ENCODE measurements around the gene GJB6.

Gene GJB6

DNA sequence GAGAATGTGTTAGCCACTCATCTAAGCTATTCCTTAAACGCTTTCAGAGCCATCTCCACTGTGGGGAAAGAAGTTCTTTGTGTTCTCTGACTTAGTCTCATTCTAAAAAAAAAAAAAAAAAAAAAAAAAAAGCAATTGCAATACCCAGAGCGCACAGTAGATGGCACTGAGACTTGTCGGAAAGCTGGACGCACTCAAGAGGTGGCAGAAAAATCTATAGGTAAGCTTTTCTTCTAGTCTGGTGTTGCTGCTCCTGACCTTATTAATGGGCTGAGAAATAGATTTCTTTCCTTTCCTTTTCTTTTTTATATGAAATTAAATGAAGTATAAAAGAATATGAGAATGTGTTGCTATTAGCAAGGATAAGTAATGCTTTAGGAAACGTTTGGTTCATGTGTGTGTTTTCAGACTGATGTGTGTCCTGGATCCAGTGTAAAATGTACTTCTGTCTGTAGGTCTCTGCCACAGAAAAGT, 34.7 kb downstream of the GJB6 start:
- Histone ChIP-seq H4K20me1 (ENCODE audit: insufficient read depth) (no peaks in the 10 kb centered on the region), H2AFZ (ENCODE audit: low read depth) (no peak overlapping the region), H3K27ac (no peak overlapping the region), H3K27me3 (ENCODE audit: insufficient read depth, low read depth) (peaks cover 13% of the 10 kb centered on the region), H3K79me2 (ENCODE audit: insufficient read depth, low read depth) (no peaks in the 10 kb centered on the region), H3K4me3 (IDR thresholded peaks at IDR 0.05; ENCODE audit: insufficient read depth, low read depth, low read length) (no peak overlapping the region), H3K4me1 (ENCODE audit: low read depth, poor library complexity, severe bottlenecking) (peaks cover 17% of the 10 kb centered on the region), H3K4me2 (no peak overlapping the region; the same call in 1 of the 2 replicates), H3K36me3 (ENCODE audit: insufficient read depth) (no peaks in the 10 kb centered on the region), H3K9ac (no peak overlapping the region)
- TF ChIP-seq, protein P1, sequence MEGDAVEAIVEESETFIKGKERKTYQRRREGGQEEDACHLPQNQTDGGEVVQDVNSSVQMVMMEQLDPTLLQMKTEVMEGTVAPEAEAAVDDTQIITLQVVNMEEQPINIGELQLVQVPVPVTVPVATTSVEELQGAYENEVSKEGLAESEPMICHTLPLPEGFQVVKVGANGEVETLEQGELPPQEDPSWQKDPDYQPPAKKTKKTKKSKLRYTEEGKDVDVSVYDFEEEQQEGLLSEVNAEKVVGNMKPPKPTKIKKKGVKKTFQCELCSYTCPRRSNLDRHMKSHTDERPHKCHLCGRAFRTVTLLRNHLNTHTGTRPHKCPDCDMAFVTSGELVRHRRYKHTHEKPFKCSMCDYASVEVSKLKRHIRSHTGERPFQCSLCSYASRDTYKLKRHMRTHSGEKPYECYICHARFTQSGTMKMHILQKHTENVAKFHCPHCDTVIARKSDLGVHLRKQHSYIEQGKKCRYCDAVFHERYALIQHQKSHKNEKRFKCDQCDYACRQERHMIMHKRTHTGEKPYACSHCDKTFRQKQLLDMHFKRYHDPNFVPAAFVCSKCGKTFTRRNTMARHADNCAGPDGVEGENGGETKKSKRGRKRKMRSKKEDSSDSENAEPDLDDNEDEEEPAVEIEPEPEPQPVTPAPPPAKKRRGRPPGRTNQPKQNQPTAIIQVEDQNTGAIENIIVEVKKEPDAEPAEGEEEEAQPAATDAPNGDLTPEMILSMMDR (conservative IDR thresholded peaks at IDR 0.05; ENCODE audit: low read depth, low read length), result peak; percentile 65; the same call in 1 of the 2 replicates

DNA sequence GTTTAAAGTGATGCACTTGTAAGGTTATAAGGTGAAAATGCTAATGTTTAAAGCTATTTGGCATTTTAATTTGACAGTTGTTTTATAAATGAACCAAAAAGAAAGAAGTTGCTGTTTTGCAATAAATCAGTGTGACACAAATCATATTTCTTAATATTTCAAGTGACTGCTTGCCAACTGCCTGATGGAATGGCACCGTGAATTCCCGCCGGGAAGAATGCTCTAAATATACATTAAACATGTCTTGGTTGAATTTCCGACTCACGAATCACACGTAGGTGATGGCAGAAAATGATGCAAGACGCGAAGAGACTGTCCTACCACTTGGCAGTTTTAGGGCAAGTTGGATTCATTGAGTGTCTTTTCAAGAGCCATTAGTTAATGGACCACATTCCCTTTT, 36.3 kb downstream of the GJB6 start:
- TF ChIP-seq, protein P1 (conservative IDR thresholded peaks at IDR 0.05; ENCODE audit: low read depth, low read length), result no peak
- Histone ChIP-seq H3K79me2 (ENCODE audit: insufficient read depth, low read depth) (no peaks in the 10 kb centered on the region), H3K27me3 (ENCODE audit: insufficient read depth, low read depth) (peaks cover 13% of the 10 kb centered on the region), H3K4me2 (no peak overlapping the region), H3K9ac (no peak overlapping the region), H2AFZ (ENCODE audit: low read depth) (no peak overlapping the region), H4K20me1 (ENCODE audit: insufficient read depth) (no peaks in the 10 kb centered on the region), H3K27ac (no peak overlapping the region), H3K4me1 (ENCODE audit: low read depth, poor library complexity, severe bottlenecking) (peaks cover 30% of the 10 kb centered on the region), H3K36me3 (ENCODE audit: insufficient read depth) (no peaks in the 10 kb centered on the region), H3K4me3 (IDR thresholded peaks at IDR 0.05; ENCODE audit: insufficient read depth, low read depth, low read length) (no peak overlapping the region)

GRCh38 chr13:20193907-20194631, 38.0 kb downstream of the GJB6 start:
- Histone ChIP-seq H2AFZ (ENCODE audit: low read depth) (peak overlapping the region; percentile 79), H3K27ac (no peak overlapping the region), H3K4me1 (ENCODE audit: low read depth, poor library complexity, severe bottlenecking) (peaks cover 30% of the 10 kb centered on the region), H3K9ac (no peak overlapping the region), H3K4me2 (peak overlapping the region; percentile 86), H3K36me3 (ENCODE audit: insufficient read depth) (no peaks in the 10 kb centered on the region), H4K20me1 (ENCODE audit: insufficient read depth) (no peaks in the 10 kb centered on the region), H3K79me2 (ENCODE audit: insufficient read depth, low read depth) (no peaks in the 10 kb centered on the region), H3K4me3 (IDR thresholded peaks at IDR 0.05; ENCODE audit: insufficient read depth, low read depth, low read length) (no peak overlapping the region), H3K27me3 (ENCODE audit: insufficient read depth, low read depth) (peaks cover 13% of the 10 kb centered on the region)
- TF ChIP-seq, protein P1 (conservative IDR thresholded peaks at IDR 0.05; ENCODE audit: low read depth, low read length), result no peak

GRCh38 chr13:20193162-20193906, 38.8 kb downstream of the GJB6 start:
- Histone ChIP-seq H3K27ac (no peak overlapping the region), H3K4me1 (ENCODE audit: low read depth, poor library complexity, severe bottlenecking) (peaks cover 37% of the 10 kb centered on the region), H3K4me3 (IDR thresholded peaks at IDR 0.05; ENCODE audit: insufficient read depth, low read depth, low read length) (no peak overlapping the region), H4K20me1 (ENCODE audit: insufficient read depth) (no peaks in the 10 kb centered on the region), H3K36me3 (ENCODE audit: insufficient read depth) (no peaks in the 10 kb centered on the region), H3K4me2 (peak overlapping the region; percentile 86), H3K27me3 (ENCODE audit: insufficient read depth, low read depth) (peaks cover 13% of the 10 kb centered on the region), H3K79me2 (ENCODE audit: insufficient read depth, low read depth) (no peaks in the 10 kb centered on the region), H3K9ac (peak overlapping the region; percentile 53; the same call in 1 of the 2 replicates), H2AFZ (ENCODE audit: low read depth) (peak overlapping the region; percentile 79)
- TF ChIP-seq, protein P1 (conservative IDR thresholded peaks at IDR 0.05; ENCODE audit: low read depth, low read length), result no peak

All from KMS-11 (cell line).